ENCODE measurements around the gene COX10.
"Not testable (repeated sequence)": the region's sequence is repeated elsewhere in the genome, so short reads cannot be mapped to it uniquely, and the experiment has no call there.

Gene COX10

DNA sequence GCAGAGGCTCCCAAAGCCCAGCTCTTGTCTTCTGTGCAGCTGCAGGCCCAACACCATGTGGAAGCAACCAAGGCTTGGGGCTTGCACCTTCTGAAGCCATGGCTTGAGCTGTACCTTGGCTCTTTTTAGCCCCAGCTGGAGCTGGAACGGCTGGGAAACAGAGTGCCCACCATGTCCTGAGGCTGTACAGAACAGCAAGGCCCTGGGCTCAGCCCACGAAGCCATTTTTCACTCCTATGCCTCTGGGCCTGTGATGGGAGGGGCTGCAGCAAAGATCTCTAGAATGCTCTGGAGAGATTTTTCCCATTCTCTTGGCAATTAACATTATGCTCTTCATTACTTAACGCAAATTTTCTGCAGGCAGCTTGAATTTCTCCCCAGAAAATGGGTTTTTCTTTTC is 99.3 kb downstream of the COX10 start:
- Histone ChIP-seq H3K9ac (ENCODE audit: insufficient read length, low read depth) (no peak overlapping the region), H3K9me3 (ENCODE audit: insufficient read depth, low read length) (no peaks in the 10 kb centered on the region; the same call in 1 of the 2 replicates), H3K36me3 (ENCODE audit: insufficient read depth, insufficient read length, low read length) (no peaks in the 10 kb centered on the region), H3K4me3 (ENCODE audit: insufficient read length, low read depth) (no peak overlapping the region), H3K4me1 (ENCODE audit: insufficient read depth, insufficient read length) (no peaks in the 10 kb centered on the region), H3K27me3 (ENCODE audit: insufficient read depth, insufficient read length) (no peaks in the 10 kb centered on the region)
- no peak for DNase-seq (ENCODE audit: low read depth, low spot score)
- no peak for TF ChIP-seq ZNF274 (IDR thresholded peaks at IDR 0.05; ENCODE audit: low read depth, low read length)
- TF ChIP-seq SUZ12 (IDR thresholded peaks at IDR 0.05; ENCODE audit: extremely low read depth, insufficient read depth, insufficient read length) = no peak
- no peak for TF ChIP-seq YY1 (IDR thresholded peaks at IDR 0.05; ENCODE audit: insufficient read depth, insufficient read length)

DNA sequence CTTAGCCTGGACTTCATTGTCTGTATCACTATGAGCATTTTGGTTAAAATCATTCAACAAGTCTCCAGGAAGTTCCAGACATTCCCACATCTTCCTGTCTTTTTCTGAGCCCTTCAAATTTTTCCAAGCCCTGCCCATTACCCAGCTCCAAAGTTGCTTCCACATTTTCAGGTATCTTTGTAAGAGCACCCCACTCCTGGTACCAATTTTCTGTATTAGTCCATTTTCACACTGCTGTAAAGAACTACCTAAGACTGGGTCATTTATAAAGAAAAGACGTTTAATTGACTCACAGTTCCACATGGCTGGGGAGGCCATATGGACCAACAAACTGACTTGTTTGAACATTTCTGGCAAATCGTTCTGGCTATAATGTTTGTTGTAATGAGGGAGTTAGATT is 100.0 kb downstream of the COX10 start:
- TF ChIP-seq ZNF274 (IDR thresholded peaks at IDR 0.05; ENCODE audit: low read depth, low read length) (no peak), YY1 (IDR thresholded peaks at IDR 0.05; ENCODE audit: insufficient read depth, insufficient read length) (no peak), SUZ12 (IDR thresholded peaks at IDR 0.05; ENCODE audit: extremely low read depth, insufficient read depth, insufficient read length) (no peak)
- Histone ChIP-seq H3K4me3 (ENCODE audit: insufficient read length, low read depth) (no peak overlapping the region), H3K9me3 (ENCODE audit: insufficient read depth, low read length) (no peaks in the 10 kb centered on the region; the same call in 1 of the 2 replicates), H3K4me1 (ENCODE audit: insufficient read depth, insufficient read length) (no peaks in the 10 kb centered on the region), H3K27me3 (ENCODE audit: insufficient read depth, insufficient read length) (no peaks in the 10 kb centered on the region), H3K9ac (ENCODE audit: insufficient read length, low read depth) (no peak overlapping the region), H3K36me3 (ENCODE audit: insufficient read depth, insufficient read length, low read length) (no peaks in the 10 kb centered on the region)
- DNase-seq (ENCODE audit: low read depth, low spot score) = no peak

GRCh38 chr17:14169901-14170300 is 100.6 kb downstream of the COX10 start:
- Histone ChIP-seq H3K36me3 (ENCODE audit: insufficient read depth, insufficient read length, low read length) (no peaks in the 10 kb centered on the region), H3K9me3 (ENCODE audit: insufficient read depth, low read length) (no peaks in the 10 kb centered on the region; the same call in 1 of the 2 replicates)
- TF ChIP-seq ZNF274 (IDR thresholded peaks at IDR 0.05; ENCODE audit: low read depth, low read length) (no peak), SUZ12 (IDR thresholded peaks at IDR 0.05; ENCODE audit: extremely low read depth, insufficient read depth, insufficient read length) (no peak), YY1 (IDR thresholded peaks at IDR 0.05; ENCODE audit: insufficient read depth, insufficient read length) (no peak)

GRCh38 chr17:14176989-14177388 is 107.7 kb downstream of the COX10 start:
- H3K9ac ChIP-seq (ENCODE audit: insufficient read length, low read depth) = not testable (repeated sequence)

More at GRCh38 chr17:14169901-14170300, 100.6 kb downstream of the COX10 start:
- Histone ChIP-seq H3K9ac (ENCODE audit: insufficient read length, low read depth) (no peak overlapping the region), H3K4me1 (ENCODE audit: insufficient read depth, insufficient read length) (no peaks in the 10 kb centered on the region), H3K27me3 (ENCODE audit: insufficient read depth, insufficient read length) (no peaks in the 10 kb centered on the region), H3K4me3 (ENCODE audit: insufficient read length, low read depth) (no peak overlapping the region)
- DNase-seq (ENCODE audit: low read depth, low spot score) = no peak

DNA sequence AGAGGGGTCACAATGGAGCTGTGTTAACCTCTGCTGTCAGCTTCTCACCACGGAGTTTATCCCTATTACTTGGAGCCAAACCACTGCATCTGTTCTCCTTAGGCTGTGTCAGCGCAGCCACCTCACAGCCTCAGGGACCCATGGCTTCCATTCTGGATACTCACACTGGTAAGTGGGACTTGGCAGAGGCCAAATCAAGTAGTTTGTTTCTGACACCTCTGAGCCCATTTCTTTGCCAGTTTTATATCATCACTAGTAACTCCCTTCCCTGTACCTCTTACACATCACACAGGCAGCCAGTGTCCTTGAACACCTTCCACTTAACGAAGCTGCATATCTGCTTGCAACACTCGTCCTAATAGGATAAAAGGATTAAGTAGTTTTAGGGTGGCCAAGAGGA is 108.5 kb downstream of the COX10 start:
- H3K36me3 ChIP-seq (ENCODE audit: insufficient read depth, insufficient read length, low read length); H3K4me3 ChIP-seq (ENCODE audit: insufficient read length, low read depth); H3K27me3 ChIP-seq (ENCODE audit: insufficient read depth, insufficient read length); H3K4me1 ChIP-seq (ENCODE audit: insufficient read depth, insufficient read length); H3K9me3 ChIP-seq (ENCODE audit: insufficient read depth, low read length); H3K9ac ChIP-seq (ENCODE audit: insufficient read length, low read depth); DNase-seq (ENCODE audit: low read depth, low spot score): not testable (repeated sequence)

More at GRCh38 chr17:14176989-14177388, 107.7 kb downstream of the COX10 start:
- H3K4me1 ChIP-seq (ENCODE audit: insufficient read depth, insufficient read length); H3K36me3 ChIP-seq (ENCODE audit: insufficient read depth, insufficient read length, low read length); H3K27me3 ChIP-seq (ENCODE audit: insufficient read depth, insufficient read length); DNase-seq (ENCODE audit: low read depth, low spot score); H3K9me3 ChIP-seq (ENCODE audit: insufficient read depth, low read length); H3K4me3 ChIP-seq (ENCODE audit: insufficient read length, low read depth): not testable (repeated sequence)

DNA sequence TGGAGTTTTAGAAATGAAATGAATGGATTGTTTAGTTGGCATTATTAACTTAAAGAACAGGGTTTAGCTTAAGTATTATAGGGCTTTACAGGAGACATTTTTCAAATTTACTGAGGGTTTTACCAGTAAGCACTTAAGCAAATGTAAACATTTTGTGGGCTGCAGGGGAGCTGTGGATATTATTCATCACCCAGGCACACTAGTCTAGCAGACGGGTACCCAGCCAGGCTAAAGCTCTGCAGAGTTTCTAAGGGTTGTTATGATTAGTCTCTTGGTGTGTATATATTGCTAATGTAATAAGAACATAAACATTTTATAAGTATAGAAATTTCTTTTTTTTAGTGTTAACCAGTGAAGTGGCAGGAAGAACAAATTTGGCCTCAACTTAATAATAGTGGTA is 110.6 kb downstream of the COX10 start:
- not testable (repeated sequence) for H3K36me3 ChIP-seq (ENCODE audit: insufficient read depth, insufficient read length, low read length); H3K9me3 ChIP-seq (ENCODE audit: insufficient read depth, low read length); DNase-seq (ENCODE audit: low read depth, low spot score); H3K4me1 ChIP-seq (ENCODE audit: insufficient read depth, insufficient read length); H3K27me3 ChIP-seq (ENCODE audit: insufficient read depth, insufficient read length); H3K9ac ChIP-seq (ENCODE audit: insufficient read length, low read depth); H3K4me3 ChIP-seq (ENCODE audit: insufficient read length, low read depth)

DNA sequence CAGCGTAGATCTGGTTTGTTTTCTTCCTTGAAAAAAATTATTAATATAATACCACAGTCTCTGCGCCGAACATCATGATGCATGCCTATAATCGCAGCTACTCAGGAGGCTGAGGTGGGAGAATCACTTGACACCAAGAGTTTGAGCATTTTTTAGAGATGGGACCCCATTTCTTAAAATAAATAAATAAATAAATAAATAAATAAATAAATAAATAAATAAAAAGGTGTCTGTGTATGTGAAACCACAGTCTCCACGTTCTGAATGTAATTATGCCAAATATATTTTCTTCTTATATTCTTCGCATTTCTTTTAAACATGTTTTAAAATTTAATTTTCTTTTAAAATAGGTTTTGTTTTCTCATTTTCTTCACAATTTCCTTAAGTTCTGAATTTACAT is 112.8 kb downstream of the COX10 start:
- not testable (repeated sequence) for H3K36me3 ChIP-seq (ENCODE audit: insufficient read depth, insufficient read length, low read length); H3K4me3 ChIP-seq (ENCODE audit: insufficient read length, low read depth); H3K4me1 ChIP-seq (ENCODE audit: insufficient read depth, insufficient read length); H3K9me3 ChIP-seq (ENCODE audit: insufficient read depth, low read length); H3K27me3 ChIP-seq (ENCODE audit: insufficient read depth, insufficient read length); H3K9ac ChIP-seq (ENCODE audit: insufficient read length, low read depth); DNase-seq (ENCODE audit: low read depth, low spot score)

- not testable (repeated sequence) for H3K4me1 ChIP-seq (ENCODE audit: insufficient read depth, insufficient read length); H3K9ac ChIP-seq (ENCODE audit: insufficient read length, low read depth); H3K36me3 ChIP-seq (ENCODE audit: insufficient read depth, insufficient read length, low read length); H3K4me3 ChIP-seq (ENCODE audit: insufficient read length, low read depth); H3K27me3 ChIP-seq (ENCODE audit: insufficient read depth, insufficient read length); DNase-seq (ENCODE audit: low read depth, low spot score); H3K9me3 ChIP-seq (ENCODE audit: insufficient read depth, low read length)
These were observed 115.2 kb downstream of the COX10 start for GRCh38 chr17:14184536-14184935.

DNA sequence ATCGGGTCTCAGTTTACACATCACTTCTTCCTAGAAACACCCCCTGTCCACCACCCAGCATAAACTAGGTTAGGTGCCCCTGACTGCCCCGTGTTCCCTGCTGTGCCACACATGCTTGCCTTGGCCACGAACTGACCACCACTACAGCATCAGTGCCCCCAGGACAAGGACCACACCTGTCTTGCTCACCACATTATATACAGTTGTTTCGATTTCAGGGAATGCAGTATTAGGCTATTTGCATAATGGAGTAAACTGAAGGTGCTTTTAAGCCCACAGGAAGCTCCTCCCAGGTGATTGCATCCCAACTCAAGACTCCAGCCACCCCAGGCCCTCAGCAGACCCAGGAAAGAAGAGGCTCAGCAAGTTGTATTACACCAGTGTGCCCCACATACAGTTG is 117.1 kb downstream of the COX10 start:
- DNase-seq (ENCODE audit: low read depth, low spot score); H3K36me3 ChIP-seq (ENCODE audit: insufficient read depth, insufficient read length, low read length): not testable (repeated sequence)

DNA sequence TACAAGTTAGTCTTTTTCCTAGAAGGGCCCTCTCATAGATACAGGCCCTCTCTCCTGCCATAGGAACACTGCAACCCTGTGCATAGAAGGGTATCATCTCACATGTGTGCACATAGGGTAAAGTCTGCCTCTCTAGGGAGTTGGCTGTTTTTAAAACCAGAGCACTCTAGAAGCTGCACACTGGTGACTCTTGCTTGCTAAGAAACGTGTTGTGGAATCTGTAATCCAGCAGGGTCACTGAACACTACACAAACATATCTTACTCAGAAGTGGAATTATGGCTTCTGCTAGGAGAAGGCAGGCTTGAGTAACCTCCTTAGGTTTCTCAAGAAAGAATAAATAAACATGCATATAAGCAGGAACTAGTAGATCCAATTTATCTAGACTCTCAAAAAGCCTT is 121.5 kb downstream of the COX10 start:
- not testable (repeated sequence) for DNase-seq (ENCODE audit: low read depth, low spot score); H3K27me3 ChIP-seq (ENCODE audit: insufficient read depth, insufficient read length); H3K36me3 ChIP-seq (ENCODE audit: insufficient read depth, insufficient read length, low read length); H3K9me3 ChIP-seq (ENCODE audit: insufficient read depth, low read length); H3K4me1 ChIP-seq (ENCODE audit: insufficient read depth, insufficient read length); H3K4me3 ChIP-seq (ENCODE audit: insufficient read length, low read depth); H3K9ac ChIP-seq (ENCODE audit: insufficient read length, low read depth)

More for the DNA sequence above, 117.1 kb downstream of the COX10 start:
- not testable (repeated sequence) for H3K4me3 ChIP-seq (ENCODE audit: insufficient read length, low read depth); H3K27me3 ChIP-seq (ENCODE audit: insufficient read depth, insufficient read length); H3K9ac ChIP-seq (ENCODE audit: insufficient read length, low read depth); H3K9me3 ChIP-seq (ENCODE audit: insufficient read depth, low read length); H3K4me1 ChIP-seq (ENCODE audit: insufficient read depth, insufficient read length)

- H3K9ac ChIP-seq (ENCODE audit: insufficient read length, low read depth); DNase-seq (ENCODE audit: low read depth, low spot score); H3K4me3 ChIP-seq (ENCODE audit: insufficient read length, low read depth); H3K4me1 ChIP-seq (ENCODE audit: insufficient read depth, insufficient read length); H3K36me3 ChIP-seq (ENCODE audit: insufficient read depth, insufficient read length, low read length); H3K27me3 ChIP-seq (ENCODE audit: insufficient read depth, insufficient read length); H3K9me3 ChIP-seq (ENCODE audit: insufficient read depth, low read length): not testable (repeated sequence)
These were observed 122.2 kb downstream of the COX10 start for GRCh38 chr17:14191469-14191868.

GRCh38 chr17:14192039-14192438 is 122.7 kb downstream of the COX10 start:
- not testable (repeated sequence) for H3K4me3 ChIP-seq (ENCODE audit: insufficient read length, low read depth); H3K27me3 ChIP-seq (ENCODE audit: insufficient read depth, insufficient read length); H3K36me3 ChIP-seq (ENCODE audit: insufficient read depth, insufficient read length, low read length); H3K4me1 ChIP-seq (ENCODE audit: insufficient read depth, insufficient read length); DNase-seq (ENCODE audit: low read depth, low spot score); H3K9ac ChIP-seq (ENCODE audit: insufficient read length, low read depth); H3K9me3 ChIP-seq (ENCODE audit: insufficient read depth, low read length)

All from NT2/D1 (cell line).